A549 (cell line): Measurements from ENCODE around the gene TRABD2B. TPM values are rescaled to one million over a fixed set of nuclear protein-coding genes. Genes with fewer than 3 reads are reported as not detected.

Experiments
- ATAC-seq, 2 experiments: fragments of 200-7000 bp in 1 of 2; fragments of >200 bp in 1 of 2; cut with Nextera tagmentation in 1 of 2; cut with Tn5 transposase in 1 of 2; 3 replicates each; pipeline versions ENCODE4 v1.8.0 to v1.9.1; 2018 to 2020; ENCODE audit warnings: mild to moderate bottlenecking in 1 of 2, moderate library complexity in 1 of 2
- CTCF ChIA-PET: fragments of 300-600 bp; sonication (Branson Sonifier 250); formaldehyde crosslinking; extraction: SDS; loops from one replicate; lab custom pipeline; 2021; ENCODE audit warnings: antibody characterized with exemption, inconsistent platforms; lab: Yijun Ruan, JAX
- POLR2A ChIA-PET: fragments of 350-600 bp; formaldehyde crosslinking; extraction: SDS; loops from one replicate; lab custom pipeline; 2021; ENCODE audit warnings: antibody characterized with exemption, inconsistent platforms; lab: Yijun Ruan, JAX
- DNase-seq, 2 experiments: peaks; one replicate each; pipeline versions ENCODE4 v3.0.0 to v3.0.0-alpha.2; 2011 to 2016; ENCODE audit warnings: low read depth in 1 of 2, low spot score in 1 of 2
- FAIRE-seq: peaks from 2 replicates; lab custom pipeline; 2011; peaks lifted over from hg19 to GRCh38; lab: Jason Lieb, UNC
- H3K27ac ChIP-seq, 2 experiments: fragments of >200 bp; sonication (Bioruptor Twin); formaldehyde crosslinking; 3 replicates each; pipeline ENCODE4 v1.5.1; 2016 to 2017
- H3K4me1 ChIP-seq: fragments of >200 bp; sonication (Bioruptor Twin); formaldehyde crosslinking; 3 replicates; pipeline ENCODE4 v1.6.1; 2016
- H3K4me2 ChIP-seq: fragments of >200 bp; sonication (Bioruptor Twin); formaldehyde crosslinking; 3 replicates; pipeline ENCODE4 v1.6.1; 2016
- H3K4me3 ChIP-seq: fragments of >200 bp; sonication (Bioruptor Twin); formaldehyde crosslinking; 3 replicates; pipeline ENCODE4 v1.5.1; 2016
- H3K9me3 ChIP-seq: fragments of >200 bp; sonication (Bioruptor Twin); formaldehyde crosslinking; 3 replicates; pipeline ENCODE4 v1.6.1; 2016
- EHF ChIP-seq: fragments of 250-450 bp; sonication (Bioruptor Pico); IDR thresholded peaks from 2 replicates; pipeline ENCODE4 v1.5.0; 2020; ENCODE audit warnings: mild to moderate bottlenecking
- FOSB ChIP-seq: fragments of 250-450 bp; sonication (Bioruptor Pico); IDR thresholded peaks from 2 replicates; pipeline ENCODE4 v1.5.0; 2020; ENCODE audit warnings: mild to moderate bottlenecking, moderate library complexity
- GATA3 ChIP-seq: IDR thresholded peaks from 2 replicates; pipeline ENCODE4 v1.6.1; 2012; ENCODE audit warnings: borderline replicate concordance
- HDAC2 ChIP-seq: fragments of 200-600 bp; sonication (generic); IDR thresholded peaks from 2 replicates; pipeline ENCODE4 v1.6.1; 2016
- HEYL ChIP-seq: fragments of 250-450 bp; sonication (Bioruptor Pico); IDR thresholded peaks from 2 replicates; pipeline ENCODE4 v1.8.0; 2021; ENCODE audit warnings: mild to moderate bottlenecking, moderate library complexity
- HMGXB4 ChIP-seq: fragments of 250-450 bp; sonication (Bioruptor Pico); IDR thresholded peaks from 2 replicates; pipeline ENCODE4 v1.5.0; 2021; ENCODE audit warnings: mild to moderate bottlenecking, moderate library complexity, borderline replicate concordance
- HOXA7 ChIP-seq: fragments of 250-450 bp; sonication (Bioruptor Pico); IDR thresholded peaks from 2 replicates; pipeline ENCODE4 v1.5.0; 2020; ENCODE audit warnings: mild to moderate bottlenecking, moderate library complexity
- HOXB13 ChIP-seq: fragments of 250-450 bp; sonication (Bioruptor Pico); IDR thresholded peaks from 2 replicates; pipeline ENCODE4 v1.5.0; 2020; ENCODE audit warnings: low read depth, mild to moderate bottlenecking, moderate library complexity
- JUN ChIP-seq, 2 experiments: fragments of >200 bp; sonication (Bioruptor Twin); formaldehyde crosslinking; IDR thresholded peaks; 2 replicates in 1 of 2; 3 replicates in 1 of 2; pipeline ENCODE4 v1.6.1; 2016 to 2017
- MAZ ChIP-seq: fragments of 150-350 bp; IDR thresholded peaks from 2 replicates; pipeline ENCODE4 v1.6.1; 2014; ENCODE audit warnings: antibody characterized with exemption, low read depth, low read length, borderline replicate concordance
- NR3C1 ChIP-seq: fragments of >200 bp; sonication (Bioruptor Twin); formaldehyde crosslinking; IDR thresholded peaks from 3 replicates; pipeline ENCODE4 v1.6.1; 2017
- PHF8 ChIP-seq: fragments of 200-600 bp; sonication (generic); IDR thresholded peaks from 2 replicates; pipeline ENCODE4 v1.6.1; 2016; ENCODE audit warnings: low read depth, mild to moderate bottlenecking, antibody characterized with exemption, moderate library complexity, borderline replicate concordance
- POLR2AphosphoS2 ChIP-seq: conservative IDR thresholded peaks from 2 replicates; pipeline ENCODE4 v1.6.1; 2012; ENCODE audit warnings: low read length, improper control_type of control experiment, inconsistent platforms
- RCOR1 ChIP-seq: fragments of 150-350 bp; IDR thresholded peaks from 2 replicates; pipeline ENCODE4 v1.6.1; 2014; ENCODE audit warnings: antibody characterized with exemption, low read length, low read depth
- SREBF2 ChIP-seq: fragments of 450-650 bp; IDR thresholded peaks from 2 replicates; pipeline ENCODE4 v1.6.1; 2014; ENCODE audit warnings: mild to moderate bottlenecking, moderate library complexity
- TP53 ChIP-seq: fragments of 250-450 bp; sonication (Bioruptor Pico); IDR thresholded peaks from 2 replicates; pipeline ENCODE4 v1.5.0; 2021; ENCODE audit warnings: mild to moderate bottlenecking, moderate library complexity
- ZC3H11A ChIP-seq: fragments of 450-650 bp; IDR thresholded peaks from 2 replicates; pipeline ENCODE4 v1.6.1; 2014; ENCODE audit warnings: antibody characterized with exemption, mild to moderate bottlenecking
- ZFP36 ChIP-seq: fragments of 450-650 bp; IDR thresholded peaks from 2 replicates; pipeline ENCODE4 v1.6.1; 2014; ENCODE audit warnings: borderline replicate concordance; ENCODE audit not compliant: partially characterized antibody
- ZSCAN20 ChIP-seq: fragments of 250-450 bp; sonication (Bioruptor Pico); IDR thresholded peaks from 2 replicates; pipeline ENCODE4 v1.8.0; 2022; ENCODE audit warnings: mild to moderate bottlenecking, moderate library complexity
- WGBS: methylation state at CpG from one replicate; pipeline ENCODE4 v1.1.6; 2017; ENCODE audit errors: missing lambda C conversion rate; 5-methylcytosine and 5-hydroxymethylcytosine counted together
- polyA plus RNA-seq, 4 experiments: library from polyadenylated mRNA; depleted of rRNA in 3 of 4; stranded (reverse); fragments of >200 nt; fragmentation: RNase III in 1 of 4; extraction: RNeasy Plus Mini Kit Qiagen cat#74134 plus additional on column Dnase treatment in 1 of 4; gene quantifications; 2 replicates in 3 of 4; 3 replicates in 1 of 4; pipeline ENCODE4 v1.2.3, GENCODE V29; 2011 to 2017
- TF ChIP-seq, protein P1 (sequence below): fragments of >200 bp; sonication (Bioruptor Twin); formaldehyde crosslinking; IDR thresholded peaks from 3 replicates; pipeline ENCODE4 v1.6.1; 2016
- TF ChIP-seq, protein P2 (sequence below): IDR thresholded peaks from 2 replicates; pipeline ENCODE4 v1.6.1; 2012
- TF ChIP-seq, protein P3 (sequence below): IDR thresholded peaks from 2 replicates; pipeline ENCODE4 v1.6.1; 2012

TRABD2B gene
- polyA plus RNA-seq, 2 of the 4 experiments (the other 2 are of a cell fraction), result 0.04 to 0.21 TPM

- ATAC-seq (no peak), DNase-seq (no peak), FAIRE-seq (no peak)
- ChIA-PET POLR2A (no interaction called here), CTCF (no interaction called here)
- Histone ChIP-seq H3K9me3 (no peaks in the 10 kb centered on the region), H3K27ac (no peak overlapping the region), H3K4me2 (no peak overlapping the region), H3K4me3 (no peak overlapping the region), H3K4me1 (no peaks in the 10 kb centered on the region)
- 43% methylated on average over 1 of the region's 4 CpGs for WGBS
- no peak for TF ChIP-seq GATA3
- no peak for TF ChIP-seq HEYL (CRISPR knock-in tag)
- no peak for TF ChIP-seq HMGXB4
- TF ChIP-seq, protein P1, sequence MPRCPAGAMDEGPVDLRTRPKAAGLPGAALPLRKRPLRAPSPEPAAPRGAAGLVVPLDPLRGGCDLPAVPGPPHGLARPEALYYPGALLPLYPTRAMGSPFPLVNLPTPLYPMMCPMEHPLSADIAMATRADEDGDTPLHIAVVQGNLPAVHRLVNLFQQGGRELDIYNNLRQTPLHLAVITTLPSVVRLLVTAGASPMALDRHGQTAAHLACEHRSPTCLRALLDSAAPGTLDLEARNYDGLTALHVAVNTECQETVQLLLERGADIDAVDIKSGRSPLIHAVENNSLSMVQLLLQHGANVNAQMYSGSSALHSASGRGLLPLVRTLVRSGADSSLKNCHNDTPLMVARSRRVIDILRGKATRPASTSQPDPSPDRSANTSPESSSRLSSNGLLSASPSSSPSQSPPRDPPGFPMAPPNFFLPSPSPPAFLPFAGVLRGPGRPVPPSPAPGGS, result no peak
- TF ChIP-seq MAZ, result no peak
- no peak for TF ChIP-seq ZC3H11A
- no peak for TF ChIP-seq ZFP36
- TF ChIP-seq NR3C1, result no peak
- no peak for TF ChIP-seq POLR2AphosphoS2
- TF ChIP-seq TP53 (CRISPR knock-in tag), result no peak
- no peak for TF ChIP-seq EHF (CRISPR knock-in tag)
- TF ChIP-seq, protein P2, sequence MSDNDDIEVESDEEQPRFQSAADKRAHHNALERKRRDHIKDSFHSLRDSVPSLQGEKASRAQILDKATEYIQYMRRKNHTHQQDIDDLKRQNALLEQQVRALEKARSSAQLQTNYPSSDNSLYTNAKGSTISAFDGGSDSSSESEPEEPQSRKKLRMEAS, result no peak
- TF ChIP-seq JUN (IDR thresholded peaks at IDR 0.05), result no peak
- TF ChIP-seq RCOR1, result no peak
Observed at GRCh38 chr1:47921935-47922415, 75.2 kb downstream of the TRABD2B start.

DNA sequence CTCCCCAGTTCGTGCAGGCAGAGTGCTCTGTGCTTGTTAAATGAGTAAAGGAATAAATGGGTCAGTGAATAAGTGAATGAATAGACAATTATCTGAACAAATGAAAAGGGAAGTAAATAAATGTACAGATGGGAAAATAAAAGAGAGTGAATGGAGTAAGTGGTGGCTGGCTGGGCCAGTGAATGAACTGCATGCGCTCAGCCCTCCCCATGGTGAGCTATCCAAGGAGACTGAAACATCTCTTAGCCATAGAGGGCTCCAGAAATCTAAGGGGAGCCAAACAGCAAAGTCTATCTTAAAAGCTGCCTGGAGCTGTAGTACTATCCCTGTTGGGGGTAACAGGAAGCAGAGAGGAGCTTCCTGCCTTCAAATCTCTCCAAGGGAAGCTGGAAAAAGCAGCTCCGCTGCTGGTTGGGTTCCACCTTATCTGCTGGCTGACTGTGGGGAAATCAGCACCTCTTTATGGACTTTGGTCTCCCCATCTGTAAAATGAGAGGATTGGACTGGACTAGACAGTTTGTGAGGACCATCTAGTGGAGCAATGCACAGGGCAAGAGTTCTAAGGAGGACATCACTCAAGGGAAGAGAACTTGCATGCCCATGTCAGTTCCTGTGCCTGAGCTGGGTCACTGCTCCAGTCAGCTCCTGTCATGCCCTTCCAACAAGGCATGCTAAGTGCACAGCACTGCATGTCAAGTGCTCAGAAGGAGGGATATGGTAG lies 77.9 kb downstream of the TRABD2B start:
- no peak for TF ChIP-seq ZSCAN20 (CRISPR knock-in tag)
- no peak for TF ChIP-seq PHF8
- TF ChIP-seq FOSB (CRISPR knock-in tag), result no peak
- no peak for TF ChIP-seq HOXA7 (CRISPR knock-in tag)
- TF ChIP-seq SREBF2, result no peak
- TF ChIP-seq, protein P3, sequence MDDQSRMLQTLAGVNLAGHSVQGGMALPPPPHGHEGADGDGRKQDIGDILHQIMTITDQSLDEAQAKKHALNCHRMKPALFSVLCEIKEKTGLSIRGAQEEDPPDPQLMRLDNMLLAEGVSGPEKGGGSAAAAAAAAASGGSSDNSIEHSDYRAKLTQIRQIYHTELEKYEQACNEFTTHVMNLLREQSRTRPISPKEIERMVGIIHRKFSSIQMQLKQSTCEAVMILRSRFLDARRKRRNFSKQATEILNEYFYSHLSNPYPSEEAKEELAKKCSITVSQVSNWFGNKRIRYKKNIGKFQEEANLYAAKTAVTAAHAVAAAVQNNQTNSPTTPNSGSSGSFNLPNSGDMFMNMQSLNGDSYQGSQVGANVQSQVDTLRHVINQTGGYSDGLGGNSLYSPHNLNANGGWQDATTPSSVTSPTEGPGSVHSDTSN, result no peak
- no peak for TF ChIP-seq HDAC2
- no peak for TF ChIP-seq HOXB13 (CRISPR knock-in tag)
- TF ChIP-seq, all 56 proteins: peak for 0
- FAIRE-seq (no peak), DNase-seq (no peak), ATAC-seq (no peak)
- Histone ChIP-seq H3K4me1 (no peaks in the 10 kb centered on the region), H3K4me2 (no peak overlapping the region), H3K4me3 (no peak overlapping the region), H3K9me3 (no peaks in the 10 kb centered on the region), H3K27ac (no peak overlapping the region)
- ChIA-PET CTCF (no interaction called here), POLR2A (no interaction called here)
- WGBS, result 38% methylated on average over 3 of the region's 3 CpGs
